ENCODE results near the gene WBP2. TPM values are rescaled to one million over a fixed set of nuclear protein-coding genes. Genes with fewer than 3 reads are reported as not detected.

The WBP2 gene
- total RNA-seq, 1 experiment from 2014 or later, result 55.7 TPM

DNA sequence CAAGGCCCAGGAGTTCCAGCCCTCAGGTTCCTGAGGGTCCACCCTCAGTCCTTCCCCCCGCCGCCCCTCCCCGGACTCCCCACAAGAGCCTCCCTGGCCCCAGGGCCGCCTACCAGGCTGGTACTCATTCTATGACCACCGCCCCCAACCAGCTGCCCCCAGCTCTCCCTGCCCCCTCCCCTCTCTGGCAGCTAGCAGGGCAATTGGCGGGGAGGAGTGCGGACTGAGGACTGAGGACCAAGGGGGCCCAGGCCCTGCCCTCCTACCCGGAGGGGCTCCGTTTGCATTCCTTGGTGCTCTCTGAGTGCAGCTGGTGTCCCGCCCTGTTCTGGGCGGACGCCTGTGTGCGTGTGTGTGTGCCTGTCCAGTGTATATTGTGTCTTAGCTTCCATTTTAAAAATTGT is 30.0 kb downstream of the WBP2 start:
- no peak overlapping the region for H3K27ac Mint-ChIP-seq (ENCODE audit: low read depth, unreplicated experiment)
- H3K9me3 Mint-ChIP-seq (ENCODE audit: unreplicated experiment), result no peaks in the 10 kb centered on the region
- H3K27me3 Mint-ChIP-seq (ENCODE audit: insufficient read depth, unreplicated experiment), result no peaks in the 10 kb centered on the region
- TF ChIP-seq, protein P1, sequence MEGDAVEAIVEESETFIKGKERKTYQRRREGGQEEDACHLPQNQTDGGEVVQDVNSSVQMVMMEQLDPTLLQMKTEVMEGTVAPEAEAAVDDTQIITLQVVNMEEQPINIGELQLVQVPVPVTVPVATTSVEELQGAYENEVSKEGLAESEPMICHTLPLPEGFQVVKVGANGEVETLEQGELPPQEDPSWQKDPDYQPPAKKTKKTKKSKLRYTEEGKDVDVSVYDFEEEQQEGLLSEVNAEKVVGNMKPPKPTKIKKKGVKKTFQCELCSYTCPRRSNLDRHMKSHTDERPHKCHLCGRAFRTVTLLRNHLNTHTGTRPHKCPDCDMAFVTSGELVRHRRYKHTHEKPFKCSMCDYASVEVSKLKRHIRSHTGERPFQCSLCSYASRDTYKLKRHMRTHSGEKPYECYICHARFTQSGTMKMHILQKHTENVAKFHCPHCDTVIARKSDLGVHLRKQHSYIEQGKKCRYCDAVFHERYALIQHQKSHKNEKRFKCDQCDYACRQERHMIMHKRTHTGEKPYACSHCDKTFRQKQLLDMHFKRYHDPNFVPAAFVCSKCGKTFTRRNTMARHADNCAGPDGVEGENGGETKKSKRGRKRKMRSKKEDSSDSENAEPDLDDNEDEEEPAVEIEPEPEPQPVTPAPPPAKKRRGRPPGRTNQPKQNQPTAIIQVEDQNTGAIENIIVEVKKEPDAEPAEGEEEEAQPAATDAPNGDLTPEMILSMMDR (IDR thresholded peaks at IDR 0.05; ENCODE audit: unreplicated experiment), result no peak
- BruUV-seq (replicated peaks), result no TSS peak
- ChIA-PET POLR2A (interaction anchor here (0.7 to 1.7 kb wide), 4 partner anchors 10 to 47 kb away, joined by 3 to 8 read pairs (median 6); a partner anchor contains a TSS), CTCF (interaction anchor here (0.6 to 1.1 kb wide), 5 partner anchors 12 to 192 kb away, joined by 3 to 5 read pairs (median 3); partner anchors contain the start of gene SMIM5)
- H3K36me3 Mint-ChIP-seq (ENCODE audit: insufficient read depth, unreplicated experiment), result peaks cover 5% of the 10 kb centered on the region
- DNase-seq (ENCODE audit: unreplicated experiment), result no peak
- H3K4me3 Mint-ChIP-seq (ENCODE audit: unreplicated experiment), result no peak overlapping the region
- intact Hi-C loops (cut with micrococcal nuclease), result no loop called here
- H3K4me1 Mint-ChIP-seq (ENCODE audit: insufficient read depth, unreplicated experiment), result no peaks in the 10 kb centered on the region

DNA sequence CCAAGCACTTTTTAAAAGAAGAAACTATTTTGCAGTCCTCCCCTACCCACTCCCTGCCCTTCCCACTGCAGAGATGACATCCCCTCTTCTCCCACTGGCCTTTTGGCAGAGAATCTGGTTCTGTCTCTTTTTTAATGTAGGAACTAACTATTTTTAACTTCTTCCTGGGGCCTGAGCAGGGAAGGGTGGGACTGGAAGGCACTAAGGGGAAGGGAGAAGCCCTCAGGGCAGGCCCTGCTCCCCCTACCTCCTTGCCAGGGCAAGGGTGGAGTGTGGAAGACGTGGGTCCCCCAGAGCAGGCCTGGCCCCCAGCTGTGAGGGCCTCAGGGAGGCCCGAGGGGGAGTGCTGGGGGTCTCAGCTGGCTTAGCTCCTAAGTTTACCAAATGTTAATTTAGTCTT is 30.5 kb downstream of the WBP2 start:
- intact Hi-C loops (cut with micrococcal nuclease), result no loop called here
- Mint-ChIP-seq H3K27me3 (ENCODE audit: insufficient read depth, unreplicated experiment) (no peaks in the 10 kb centered on the region), H3K27ac (ENCODE audit: low read depth, unreplicated experiment) (no peak overlapping the region), H3K36me3 (ENCODE audit: insufficient read depth, unreplicated experiment) (peaks cover 10% of the 10 kb centered on the region), H3K9me3 (ENCODE audit: unreplicated experiment) (no peaks in the 10 kb centered on the region), H3K4me3 (ENCODE audit: unreplicated experiment) (no peak overlapping the region), H3K4me1 (ENCODE audit: insufficient read depth, unreplicated experiment) (no peaks in the 10 kb centered on the region)
- POLR2A ChIA-PET, result interaction anchor here (1.3 to 1.7 kb wide), 2 partner anchors 16 to 45 kb away, joined by 5 to 8 read pairs; a partner anchor contains a TSS
- no peak for DNase-seq (ENCODE audit: unreplicated experiment)
- TF ChIP-seq, protein P1 (IDR thresholded peaks at IDR 0.05; ENCODE audit: unreplicated experiment), result no peak
- BruUV-seq (replicated peaks), result no TSS peak
- CTCF ChIA-PET, result interaction anchor here (0.7 kb wide), 2 partner anchors 26 to 61 kb away, joined by 3 to 4 read pairs; no protein-coding TSS in a partner anchor

DNA sequence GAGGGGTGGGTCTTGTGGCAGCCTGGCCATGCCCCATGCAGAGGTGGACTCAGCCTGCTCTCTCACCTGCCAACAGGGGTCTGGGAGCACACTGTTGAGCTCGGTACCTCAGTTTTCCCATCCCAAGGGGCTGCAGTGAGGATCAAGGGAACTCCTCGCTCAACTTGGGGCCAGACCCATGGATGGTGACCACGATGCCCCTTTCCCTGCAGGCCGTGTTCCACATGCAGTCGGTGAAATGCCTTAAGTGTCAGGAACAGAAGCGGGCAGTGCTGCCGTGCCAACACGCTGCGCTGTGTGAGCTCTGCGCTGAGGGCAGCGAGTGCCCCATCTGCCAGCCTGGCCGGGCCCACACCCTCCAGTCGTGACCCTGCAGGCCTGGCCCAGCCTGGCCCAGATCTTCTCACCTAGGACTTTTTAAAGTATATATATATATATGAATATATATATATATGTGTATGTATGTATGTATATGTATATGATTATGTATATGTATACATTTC is 31.0 kb downstream of the WBP2 start:
- no peaks in the 10 kb centered on the region for H3K9me3 Mint-ChIP-seq (ENCODE audit: unreplicated experiment)
- H3K36me3 Mint-ChIP-seq (ENCODE audit: insufficient read depth, unreplicated experiment), result peaks cover 15% of the 10 kb centered on the region
- H3K4me1 Mint-ChIP-seq (ENCODE audit: insufficient read depth, unreplicated experiment), result no peaks in the 10 kb centered on the region
- intact Hi-C loops (cut with micrococcal nuclease), result no loop called here
- TF ChIP-seq, protein P1 (IDR thresholded peaks at IDR 0.05; ENCODE audit: unreplicated experiment), result no peak
- BruUV-seq (replicated peaks), result no TSS peak
- H3K4me3 Mint-ChIP-seq (ENCODE audit: unreplicated experiment), result no peak overlapping the region
- no peaks in the 10 kb centered on the region for H3K27me3 Mint-ChIP-seq (ENCODE audit: insufficient read depth, unreplicated experiment)
- H3K27ac Mint-ChIP-seq (ENCODE audit: low read depth, unreplicated experiment), result no peak overlapping the region
- CTCF ChIA-PET, result interaction anchor here (0.6 to 0.7 kb wide), 2 partner anchors 9 to 60 kb away, joined by 3 read pairs; no protein-coding TSS in a partner anchor
- DNase-seq (ENCODE audit: unreplicated experiment), result no peak
- POLR2A ChIA-PET, result interaction anchor here (1.3 kb wide), 1 partner anchor 15 kb away, joined by 5 read pairs; no protein-coding TSS in a partner anchor

DNA sequence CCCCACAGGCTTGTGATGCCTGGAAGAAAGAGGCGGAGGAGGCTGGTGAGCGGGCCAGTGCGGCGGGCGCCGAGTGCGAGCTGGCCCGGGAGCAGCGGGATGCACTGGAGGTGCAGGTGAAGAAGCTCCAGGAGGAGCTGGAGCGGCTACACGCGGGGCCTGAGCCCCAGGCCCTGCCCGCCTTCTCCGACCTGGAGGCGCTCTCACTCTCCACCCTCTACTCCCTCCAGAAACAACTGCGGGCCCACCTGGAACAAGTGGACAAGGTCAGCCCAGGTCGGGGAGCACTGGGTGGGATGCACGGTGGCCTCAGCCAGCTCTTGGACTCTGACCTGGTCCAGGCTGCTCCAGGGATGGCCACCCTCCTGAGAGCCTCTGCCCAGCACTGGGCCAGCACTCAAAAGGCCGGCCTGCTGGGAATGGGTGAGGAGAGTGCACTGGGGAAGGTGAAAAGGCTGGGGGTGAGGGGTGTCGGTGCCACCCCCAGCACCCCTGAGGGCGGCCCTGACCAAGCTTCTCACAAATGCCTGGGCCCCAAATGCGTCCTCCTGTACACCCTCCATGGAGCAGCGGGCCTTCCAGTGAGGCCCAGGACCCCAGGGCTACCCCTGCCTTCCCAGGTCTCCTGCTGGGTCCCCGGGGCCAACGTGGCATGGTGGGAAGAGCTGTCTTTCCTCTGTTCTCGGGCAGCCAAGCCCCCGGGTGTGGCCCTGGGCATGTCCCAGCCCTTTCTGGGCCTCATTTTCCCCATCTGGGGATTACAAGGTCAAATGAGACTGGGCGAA is 31.7 kb downstream of the WBP2 start:
- Mint-ChIP-seq H3K9me3 (ENCODE audit: unreplicated experiment) (no peaks in the 10 kb centered on the region), H3K27me3 (ENCODE audit: insufficient read depth, unreplicated experiment) (no peaks in the 10 kb centered on the region), H3K4me3 (ENCODE audit: unreplicated experiment) (no peak overlapping the region), H3K4me1 (ENCODE audit: insufficient read depth, unreplicated experiment) (no peaks in the 10 kb centered on the region), H3K36me3 (ENCODE audit: insufficient read depth, unreplicated experiment) (peaks cover 22% of the 10 kb centered on the region), H3K27ac (ENCODE audit: low read depth, unreplicated experiment) (no peak overlapping the region)
- TF ChIP-seq, protein P1 (IDR thresholded peaks at IDR 0.05; ENCODE audit: unreplicated experiment), result no peak
- no peak for DNase-seq (ENCODE audit: unreplicated experiment)
- no TSS peak for BruUV-seq (replicated peaks)
- intact Hi-C loops (cut with micrococcal nuclease), result no loop called here
- POLR2A ChIA-PET, result no interaction called here
- CTCF ChIA-PET, result interaction anchor here (0.6 kb wide), 1 partner anchor 8 kb away, joined by 3 read pairs; no protein-coding TSS in a partner anchor
